ENCODE measurements around the gene DACH2.
"Not testable (repeated sequence)": the region's sequence is repeated elsewhere in the genome, so short reads cannot be mapped to it uniquely, and the experiment has no call there.

DNA sequence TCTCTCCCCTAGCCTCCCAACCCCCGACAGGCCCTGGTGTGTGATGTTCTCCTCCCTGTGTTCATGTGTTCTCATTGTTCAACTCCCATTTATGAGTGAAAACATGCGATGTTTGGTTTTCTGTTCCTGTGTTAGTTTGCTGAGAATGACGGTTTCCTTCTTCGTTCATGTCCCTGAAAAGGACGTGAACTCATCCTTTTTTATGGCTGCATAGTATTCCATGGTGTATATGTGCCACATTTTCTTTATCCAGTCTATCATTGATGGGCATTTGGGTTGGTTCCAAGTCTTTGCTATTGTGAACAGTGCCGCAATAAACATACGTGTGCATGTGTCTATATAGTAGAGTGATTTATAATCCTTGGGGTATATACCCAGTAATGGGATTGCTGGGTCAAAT lies 33.1 kb downstream of the DACH2 start:
- not testable (repeated sequence) for TF ChIP-seq CTCF (IDR thresholded peaks at IDR 0.05; ENCODE audit: low read length); EZH2 (IDR thresholded peaks at IDR 0.05; ENCODE audit: borderline replicate concordance, low read length)

Data from OCI-LY1 (cell line).